H9 (cell line): ENCODE results near the gene CES5A. TPM values are rescaled to one million over a fixed set of nuclear protein-coding genes. Genes with fewer than 3 reads are reported as not detected.

Source experiments
- DNase-seq: peaks from one replicate; pipeline ENCODE4 v3.0.0-alpha.2; 2017
- H2AFZ ChIP-seq: one replicate; pipeline ENCODE4 v1.6.1; 2013; ENCODE audit warnings: mild to moderate bottlenecking, low read length, control low read depth, moderate library complexity
- H2AK5ac ChIP-seq: 2 replicates; pipeline ENCODE4 v1.6.1; 2013; ENCODE audit warnings: low read length, control low read depth, mixed read lengths; ENCODE audit not compliant: insufficient read length
- H2BK120ac ChIP-seq: one replicate; pipeline ENCODE4 v1.6.1; 2013; ENCODE audit warnings: low read depth, mild to moderate bottlenecking, low read length, control low read depth, inconsistent platforms; ENCODE audit not compliant: poor library complexity, severe bottlenecking
- H2BK12ac ChIP-seq: 2 replicates; pipeline ENCODE4 v1.6.1; 2013; ENCODE audit warnings: low read length, control low read depth, mixed read lengths, low read depth; ENCODE audit not compliant: insufficient read length
- H2BK15ac ChIP-seq: 2 replicates; pipeline ENCODE4 v1.6.1; 2013; ENCODE audit warnings: low read depth, low read length, control low read depth
- H2BK20ac ChIP-seq: one replicate; pipeline ENCODE4 v1.6.1; 2013; ENCODE audit warnings: low read depth, mild to moderate bottlenecking, low read length, control low read depth, inconsistent platforms; ENCODE audit not compliant: poor library complexity, severe bottlenecking
- H2BK5ac ChIP-seq: 2 replicates; pipeline ENCODE4 v1.6.1; 2013; ENCODE audit warnings: low read length, control low read depth, mixed read lengths; ENCODE audit not compliant: insufficient read length
- H3K14ac ChIP-seq: 2 replicates; pipeline ENCODE4 v1.6.1; 2013; ENCODE audit warnings: low read length, control low read depth; ENCODE audit not compliant: insufficient read depth
- H3K18ac ChIP-seq: 2 replicates; pipeline ENCODE4 v1.6.1; 2013; ENCODE audit warnings: low read depth, mild to moderate bottlenecking, mixed read lengths, low read length, control low read depth; ENCODE audit not compliant: insufficient read length
- H3K23ac ChIP-seq: 2 replicates; pipeline ENCODE4 v1.6.1; 2013; ENCODE audit warnings: low read length, control low read depth, mixed read lengths, low read depth; ENCODE audit not compliant: insufficient read length
- H3K23me2 ChIP-seq: 2 replicates; pipeline ENCODE4 v1.6.1; 2013; ENCODE audit warnings: low read depth, mild to moderate bottlenecking, mixed read lengths, low read length, control low read depth; ENCODE audit not compliant: insufficient read length, poor library complexity, severe bottlenecking
- H3K27ac ChIP-seq: 2 replicates; pipeline ENCODE4 v1.5.1; 2013; ENCODE audit warnings: low read length, control low read depth, mixed read lengths, low read depth; ENCODE audit not compliant: insufficient read length
- H3K27me3 ChIP-seq: 2 replicates; pipeline ENCODE4 v1.6.1; 2013; ENCODE audit warnings: low read length, control low read depth, inconsistent platforms; ENCODE audit not compliant: insufficient read depth
- H3K4ac ChIP-seq: 2 replicates; pipeline ENCODE4 v1.6.1; 2013; ENCODE audit warnings: low read depth, mild to moderate bottlenecking, control low read depth, inconsistent platforms, low read length, moderate library complexity
- H3K4me1 ChIP-seq: 2 replicates; pipeline ENCODE4 v1.6.1; 2013; ENCODE audit warnings: low read length, control low read depth, inconsistent platforms; ENCODE audit not compliant: insufficient read depth
- H3K4me2 ChIP-seq: 2 replicates; pipeline ENCODE4 v1.6.1; 2013; ENCODE audit warnings: low read length, control low read depth, mixed read lengths; ENCODE audit not compliant: insufficient read length, insufficient read depth
- H3K56ac ChIP-seq: 2 replicates; pipeline ENCODE4 v1.6.1; 2013; ENCODE audit warnings: low read depth, mild to moderate bottlenecking, mixed read lengths, low read length, control low read depth; ENCODE audit not compliant: insufficient read length
- H3K79me1 ChIP-seq: 2 replicates; pipeline ENCODE4 v1.6.1; 2013; ENCODE audit warnings: low read depth, mild to moderate bottlenecking, moderate library complexity, low read length, control low read depth, inconsistent platforms; ENCODE audit not compliant: insufficient read depth, poor library complexity, severe bottlenecking
- H3K79me2 ChIP-seq: 2 replicates; pipeline ENCODE4 v1.6.1; 2013; ENCODE audit warnings: low read length, control low read depth, inconsistent platforms; ENCODE audit not compliant: insufficient read depth
- H3K9ac ChIP-seq: 2 replicates; pipeline ENCODE4 v1.6.1; 2013; ENCODE audit warnings: low read length, control low read depth, mixed read lengths; ENCODE audit not compliant: insufficient read length; ENCODE audit errors: extremely low read depth
- H3K9me3 ChIP-seq: one replicate; pipeline ENCODE4 v1.6.1; 2013; ENCODE audit warnings: low read depth, low read length, inconsistent platforms; ENCODE audit not compliant: control insufficient read depth
- H3T11ph ChIP-seq: one replicate; pipeline ENCODE4 v1.6.1; 2013; ENCODE audit warnings: mild to moderate bottlenecking, low read length, control low read depth, inconsistent platforms
- H4K20me1 ChIP-seq: one replicate; pipeline ENCODE4 v1.6.1; 2013; ENCODE audit not compliant: control insufficient read depth, insufficient read length, insufficient read depth
- H4K5ac ChIP-seq: 2 replicates; pipeline ENCODE4 v1.6.1; 2013; ENCODE audit warnings: low read depth, mild to moderate bottlenecking, mixed read lengths, low read length, control low read depth; ENCODE audit not compliant: insufficient read length
- H4K8ac ChIP-seq: replicated peaks from 2 replicates; pipeline ENCODE4 v1.6.1; 2013; ENCODE audit warnings: low read length, control low read depth, mixed read lengths, low read depth; ENCODE audit not compliant: insufficient read length
- H4K91ac ChIP-seq: 2 replicates; pipeline ENCODE4 v1.6.1; 2013; ENCODE audit warnings: low read depth, mild to moderate bottlenecking, moderate library complexity, mixed read lengths, low read length, control low read depth; ENCODE audit not compliant: insufficient read length
- H3K27ac Mint-ChIP-seq, 3 experiments: 2 replicates in 2 of 3; 3 replicates in 1 of 3; pipeline ENCODE4 v1.8.0; 2020 to 2021; ENCODE audit warnings: mixed read lengths in 3 of 3, mild to moderate bottlenecking in 1 of 3, moderate library complexity in 1 of 3
- H3K27me3 Mint-ChIP-seq: 2 replicates; pipeline ENCODE4 v1.8.0; 2021; ENCODE audit warnings: low read depth, mild to moderate bottlenecking, moderate library complexity, mixed read lengths
- H3K36me3 Mint-ChIP-seq, 3 experiments: 2 replicates in 2 of 3; 3 replicates in 1 of 3; pipeline ENCODE4 v1.8.0; 2020 to 2021; ENCODE audit warnings: low read depth in 3 of 3, mixed read lengths in 3 of 3; ENCODE audit not compliant: insufficient read depth in 1 of 3
- H3K4me1 Mint-ChIP-seq, 2 experiments: 2 replicates each; pipeline ENCODE4 v1.8.0; 2020; ENCODE audit warnings: mixed read lengths in 2 of 2
- H3K4me3 Mint-ChIP-seq, 2 experiments: 2 replicates in 1 of 2; 3 replicates in 1 of 2; pipeline ENCODE4 v1.8.0; 2020 to 2021; ENCODE audit warnings: mild to moderate bottlenecking in 2 of 2, mixed read lengths in 2 of 2, moderate library complexity in 1 of 2
- H3K9me3 Mint-ChIP-seq, 2 experiments: 2 replicates in 1 of 2; 3 replicates in 1 of 2; pipeline ENCODE4 v1.8.0; 2020; ENCODE audit warnings: mild to moderate bottlenecking in 2 of 2, mixed read lengths in 2 of 2, moderate library complexity in 1 of 2
- WGBS: extraction: QIAGEN DNeasy Blood & Tissue Kit; methylation state at CpG from one replicate; pipeline ENCODE4 v1.1.7; 2013; ENCODE audit warnings: missing lambda C conversion rate, low lambda C conversion rate, mixed read lengths; ENCODE audit not compliant: insufficient read length; ENCODE audit errors: extremely low coverage; 5-methylcytosine and 5-hydroxymethylcytosine counted together
- total RNA-seq: library from RNA; stranded (reverse); gene quantifications from 2 replicates; pipeline ENCODE4 v1.2.1, GENCODE V29; 2021
- TF ChIP-seq, protein P1 (sequence below): fragments of 200-600 bp; sonication (generic); conservative IDR thresholded peaks from 3 replicates; pipeline ENCODE4 v1.8.0; 2021; ENCODE audit warnings: antibody characterized with exemption, mild to moderate bottlenecking

The CES5A gene
- total RNA-seq, 1 experiment from 2014 or later, result not detected

DNA sequence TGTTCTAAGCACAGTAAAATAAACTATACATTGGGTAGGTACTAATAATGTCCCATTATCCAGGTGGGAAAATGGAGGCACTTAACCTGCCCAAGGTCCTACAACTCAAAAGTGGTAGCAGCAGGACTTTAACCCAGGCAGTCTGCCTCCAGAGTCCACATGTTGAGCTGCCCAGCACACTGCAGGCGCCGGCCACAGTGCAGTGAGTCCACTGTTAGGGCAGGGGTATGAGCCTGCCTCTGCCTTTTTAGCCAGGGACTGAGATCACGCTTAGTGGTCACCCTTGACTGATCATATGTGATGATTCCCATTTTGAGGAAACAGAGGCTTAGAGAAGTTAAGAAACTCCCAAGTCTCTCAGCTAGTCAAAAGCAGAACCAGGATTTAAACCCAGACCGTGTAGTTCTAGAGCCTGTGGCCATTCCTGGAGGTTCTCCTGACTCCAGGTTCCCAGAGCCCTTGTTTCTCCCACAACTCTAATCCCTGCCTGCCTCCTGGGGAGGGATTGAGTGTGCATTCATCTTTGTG, 50.6 kb downstream of the CES5A start:
- Mint-ChIP-seq H3K9me3 (no peaks in the 10 kb centered on the region; a peak in 1 of 5 replicates), H3K4me3 (no peak overlapping the region), H3K4me1 (no peaks in the 10 kb centered on the region), H3K27me3 (peaks cover 41% of the 10 kb centered on the region), H3K36me3 (no peaks in the 10 kb centered on the region), H3K27ac (no peak overlapping the region)
- Histone ChIP-seq H2AK5ac (no peak overlapping the region), H3K4ac (no peak overlapping the region), H3K4me1 (no peaks in the 10 kb centered on the region), H3K79me1 (no peaks in the 10 kb centered on the region), H3K27ac (no peak overlapping the region), H4K20me1 (no peaks in the 10 kb centered on the region), H3K9me3 (no peaks in the 10 kb centered on the region), H3K56ac (no peak overlapping the region), H2BK15ac (0 out of 2 replicates have a peak overlapping the region, but pooled peaks have one; percentile 31), H3K23ac (no peak overlapping the region), H3K23me2 (no peaks in the 10 kb centered on the region), H2BK20ac (no peak overlapping the region), H4K8ac (no peak overlapping the region), H2BK5ac (no peak overlapping the region), H3K18ac (no peak overlapping the region), H3K79me2 (no peaks in the 10 kb centered on the region), H4K5ac (no peak overlapping the region), H3K27me3 (no peaks in the 10 kb centered on the region), H2BK120ac (no peak overlapping the region), H2BK12ac (no peak overlapping the region), H3T11ph (no peak overlapping the region), H3K9ac (no peak overlapping the region), H3K14ac (no peak overlapping the region), H3K4me2 (no peak overlapping the region), H4K91ac (no peak overlapping the region), H2AFZ (no peak overlapping the region)
- TF ChIP-seq, protein P1, sequence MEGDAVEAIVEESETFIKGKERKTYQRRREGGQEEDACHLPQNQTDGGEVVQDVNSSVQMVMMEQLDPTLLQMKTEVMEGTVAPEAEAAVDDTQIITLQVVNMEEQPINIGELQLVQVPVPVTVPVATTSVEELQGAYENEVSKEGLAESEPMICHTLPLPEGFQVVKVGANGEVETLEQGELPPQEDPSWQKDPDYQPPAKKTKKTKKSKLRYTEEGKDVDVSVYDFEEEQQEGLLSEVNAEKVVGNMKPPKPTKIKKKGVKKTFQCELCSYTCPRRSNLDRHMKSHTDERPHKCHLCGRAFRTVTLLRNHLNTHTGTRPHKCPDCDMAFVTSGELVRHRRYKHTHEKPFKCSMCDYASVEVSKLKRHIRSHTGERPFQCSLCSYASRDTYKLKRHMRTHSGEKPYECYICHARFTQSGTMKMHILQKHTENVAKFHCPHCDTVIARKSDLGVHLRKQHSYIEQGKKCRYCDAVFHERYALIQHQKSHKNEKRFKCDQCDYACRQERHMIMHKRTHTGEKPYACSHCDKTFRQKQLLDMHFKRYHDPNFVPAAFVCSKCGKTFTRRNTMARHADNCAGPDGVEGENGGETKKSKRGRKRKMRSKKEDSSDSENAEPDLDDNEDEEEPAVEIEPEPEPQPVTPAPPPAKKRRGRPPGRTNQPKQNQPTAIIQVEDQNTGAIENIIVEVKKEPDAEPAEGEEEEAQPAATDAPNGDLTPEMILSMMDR, result no peak
- WGBS, result no CpG with 5 or more reads among the region's 4 CpGs
- DNase-seq, result no peak
